GM12873 (cell line): ENCODE measurements around the gene MUC5AC.

Experiments used
- TF ChIP-seq, protein P1 (sequence below): IDR thresholded peaks from 2 replicates; pipeline ENCODE4 v1.5.1; 2012; ENCODE audit warnings: low read depth, mild to moderate bottlenecking, moderate library complexity, low read length, control low read depth; ENCODE audit not compliant: insufficient read depth; ENCODE audit errors: missing control alignments

Gene MUC5AC

DNA sequence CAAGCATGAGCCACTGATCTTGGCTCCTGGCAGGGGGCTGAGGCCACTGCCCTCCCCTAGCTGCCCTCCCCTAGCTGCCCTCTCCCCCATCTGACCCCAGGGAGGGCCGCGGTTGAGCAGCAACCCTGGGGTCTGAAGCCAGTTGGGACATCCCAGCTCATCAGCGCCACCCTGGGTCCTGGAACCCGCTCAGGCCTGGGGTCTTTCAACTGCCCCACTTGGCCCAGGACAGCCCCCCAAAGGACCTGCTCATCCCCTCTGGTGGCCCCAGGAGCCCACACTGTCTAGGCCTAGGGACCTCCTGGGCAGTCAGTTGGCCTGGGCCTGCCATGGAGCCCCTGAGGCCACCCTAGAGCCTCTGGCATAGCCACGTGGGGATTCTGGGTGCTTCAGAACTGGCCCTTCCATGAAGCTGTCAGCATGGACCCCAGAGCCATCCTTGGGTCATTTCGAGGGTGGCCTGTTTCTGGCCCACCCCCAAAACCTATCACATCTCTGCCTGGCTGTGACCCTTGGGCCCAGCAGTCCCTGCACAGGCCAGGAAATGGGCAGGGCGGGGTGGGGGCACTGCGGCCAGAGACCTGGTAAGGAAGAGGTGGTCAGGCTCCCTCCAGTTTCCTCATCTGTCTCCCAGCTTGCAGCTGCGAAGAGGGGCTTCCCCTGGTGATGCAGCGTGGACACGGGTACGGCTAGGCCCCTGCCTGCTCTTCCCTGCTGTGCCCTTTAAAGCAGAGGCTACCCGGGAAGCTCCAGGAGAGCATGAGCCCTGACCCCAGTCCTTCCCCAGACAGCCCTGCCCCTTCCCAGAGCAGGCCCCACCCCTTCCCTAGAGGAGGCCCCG lies 45.2 kb upstream of the MUC5AC start:
- TF ChIP-seq, protein P1, sequence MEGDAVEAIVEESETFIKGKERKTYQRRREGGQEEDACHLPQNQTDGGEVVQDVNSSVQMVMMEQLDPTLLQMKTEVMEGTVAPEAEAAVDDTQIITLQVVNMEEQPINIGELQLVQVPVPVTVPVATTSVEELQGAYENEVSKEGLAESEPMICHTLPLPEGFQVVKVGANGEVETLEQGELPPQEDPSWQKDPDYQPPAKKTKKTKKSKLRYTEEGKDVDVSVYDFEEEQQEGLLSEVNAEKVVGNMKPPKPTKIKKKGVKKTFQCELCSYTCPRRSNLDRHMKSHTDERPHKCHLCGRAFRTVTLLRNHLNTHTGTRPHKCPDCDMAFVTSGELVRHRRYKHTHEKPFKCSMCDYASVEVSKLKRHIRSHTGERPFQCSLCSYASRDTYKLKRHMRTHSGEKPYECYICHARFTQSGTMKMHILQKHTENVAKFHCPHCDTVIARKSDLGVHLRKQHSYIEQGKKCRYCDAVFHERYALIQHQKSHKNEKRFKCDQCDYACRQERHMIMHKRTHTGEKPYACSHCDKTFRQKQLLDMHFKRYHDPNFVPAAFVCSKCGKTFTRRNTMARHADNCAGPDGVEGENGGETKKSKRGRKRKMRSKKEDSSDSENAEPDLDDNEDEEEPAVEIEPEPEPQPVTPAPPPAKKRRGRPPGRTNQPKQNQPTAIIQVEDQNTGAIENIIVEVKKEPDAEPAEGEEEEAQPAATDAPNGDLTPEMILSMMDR: no peak

DNA sequence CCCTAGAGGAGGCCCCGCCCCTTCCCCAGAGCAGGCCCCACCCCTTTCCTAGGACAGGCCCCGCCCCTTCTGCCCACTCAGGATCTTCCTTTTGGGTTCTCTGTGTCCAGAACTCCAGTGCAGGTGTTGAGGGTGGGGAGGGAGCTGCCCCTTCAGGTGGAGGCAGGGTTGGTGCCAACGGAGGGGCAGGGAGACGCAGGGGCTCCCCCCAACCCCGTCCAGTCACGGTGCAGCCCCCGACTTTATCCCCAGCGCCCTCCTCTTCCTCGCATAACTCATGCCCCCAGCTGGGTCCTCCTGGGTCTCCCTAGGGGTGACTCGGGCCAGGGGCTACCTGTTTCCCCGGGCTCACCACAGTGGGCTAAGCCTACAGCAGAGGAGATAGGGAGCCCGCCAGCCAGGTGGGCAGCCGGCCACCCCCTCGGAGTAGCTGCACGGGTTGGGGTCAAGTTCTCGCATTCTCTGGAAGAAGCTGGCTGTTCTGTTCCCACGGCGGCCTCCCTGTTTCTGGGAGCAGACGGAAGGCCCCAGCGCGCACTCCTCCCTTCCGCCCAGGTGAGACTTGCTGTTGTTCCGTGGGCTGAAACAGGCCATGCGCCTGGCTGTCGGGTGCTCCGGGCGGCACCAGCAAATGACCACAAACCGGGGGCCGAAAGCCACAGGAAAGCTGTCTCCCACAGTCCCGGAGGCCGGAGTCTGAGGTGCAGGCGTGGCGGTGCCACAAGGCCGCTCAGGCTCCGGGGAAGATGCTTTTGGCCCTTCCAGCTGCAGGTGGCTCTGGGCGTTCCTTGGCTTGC lies 44.1 kb upstream of the MUC5AC start:
- TF ChIP-seq, protein P1: no peak

DNA sequence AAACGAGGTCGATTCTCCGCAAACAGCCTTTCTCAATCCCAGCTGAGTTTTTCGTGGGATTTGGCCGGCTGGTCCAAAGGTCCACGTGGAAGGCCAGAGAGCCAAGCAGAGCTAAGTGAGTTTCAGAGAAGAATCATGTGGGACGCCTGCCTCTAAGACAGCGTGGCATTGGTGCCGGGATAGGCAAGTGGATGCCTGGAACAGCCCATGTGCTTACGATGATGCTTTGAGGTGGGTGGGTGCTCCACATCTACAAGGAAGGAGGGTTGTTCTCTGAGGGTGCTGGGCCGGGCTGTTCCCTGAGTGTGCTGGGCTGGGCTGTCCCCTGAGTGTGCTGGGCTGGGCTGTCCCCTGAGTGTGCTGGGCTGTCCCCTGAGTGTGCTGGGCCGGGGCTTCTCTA lies 41.6 kb upstream of the MUC5AC start:
- TF ChIP-seq, protein P1: no peak

DNA sequence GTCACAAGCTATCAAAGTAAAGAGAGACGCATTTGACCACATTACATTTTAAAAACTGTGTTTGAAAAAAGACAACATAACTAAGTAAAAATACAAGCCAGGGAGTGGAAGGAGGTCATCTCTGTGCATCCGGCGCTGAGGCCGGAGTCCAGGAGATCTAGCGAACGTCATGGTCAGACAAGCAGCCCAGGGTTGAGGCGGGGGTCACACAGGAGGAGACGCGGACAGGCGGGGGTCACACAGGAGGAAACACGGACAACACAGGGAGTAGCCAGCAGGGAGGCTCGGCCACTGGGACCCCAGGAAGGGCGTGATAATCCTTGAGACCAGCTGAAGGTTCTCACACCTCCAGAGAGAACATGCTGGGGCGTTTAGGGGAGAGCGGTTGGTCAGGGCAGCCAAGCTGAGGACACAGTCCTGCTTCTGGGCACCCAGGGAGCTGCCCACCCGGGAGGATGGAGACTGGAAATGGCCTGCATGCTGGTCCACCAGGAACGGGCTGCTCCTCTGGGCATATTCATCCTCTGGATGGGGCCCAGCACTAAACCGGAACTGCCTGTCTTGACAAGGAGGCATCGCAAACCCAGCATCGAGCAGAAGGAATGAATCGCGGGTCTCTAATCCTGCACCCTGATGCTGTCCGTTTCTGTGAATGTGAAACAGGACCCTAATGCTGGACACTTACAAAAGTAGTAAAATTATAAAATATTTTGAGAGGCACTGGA lies 40.9 kb upstream of the MUC5AC start:
- TF ChIP-seq, protein P1: no peak

DNA sequence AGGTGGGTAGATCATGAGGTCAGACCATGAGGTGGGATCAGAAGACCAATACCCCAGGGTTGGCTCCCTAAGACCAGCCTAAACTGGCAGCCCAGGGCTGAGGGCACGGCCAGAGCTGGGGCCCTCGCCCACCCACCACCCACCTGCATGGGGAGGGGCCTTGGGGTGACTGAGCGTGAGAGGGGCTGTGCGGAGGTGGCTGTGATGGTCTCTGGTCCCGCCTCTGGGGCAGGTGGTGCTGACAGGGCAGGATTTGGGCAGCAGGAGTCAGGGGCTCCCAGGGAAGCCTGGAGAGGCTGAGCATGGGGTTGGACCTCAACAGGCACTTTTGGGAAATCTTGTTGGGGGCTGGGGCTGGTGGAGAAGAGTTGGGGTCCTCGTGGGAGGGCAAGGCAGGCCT lies 39.8 kb upstream of the MUC5AC start:
- TF ChIP-seq, protein P1: no peak

DNA sequence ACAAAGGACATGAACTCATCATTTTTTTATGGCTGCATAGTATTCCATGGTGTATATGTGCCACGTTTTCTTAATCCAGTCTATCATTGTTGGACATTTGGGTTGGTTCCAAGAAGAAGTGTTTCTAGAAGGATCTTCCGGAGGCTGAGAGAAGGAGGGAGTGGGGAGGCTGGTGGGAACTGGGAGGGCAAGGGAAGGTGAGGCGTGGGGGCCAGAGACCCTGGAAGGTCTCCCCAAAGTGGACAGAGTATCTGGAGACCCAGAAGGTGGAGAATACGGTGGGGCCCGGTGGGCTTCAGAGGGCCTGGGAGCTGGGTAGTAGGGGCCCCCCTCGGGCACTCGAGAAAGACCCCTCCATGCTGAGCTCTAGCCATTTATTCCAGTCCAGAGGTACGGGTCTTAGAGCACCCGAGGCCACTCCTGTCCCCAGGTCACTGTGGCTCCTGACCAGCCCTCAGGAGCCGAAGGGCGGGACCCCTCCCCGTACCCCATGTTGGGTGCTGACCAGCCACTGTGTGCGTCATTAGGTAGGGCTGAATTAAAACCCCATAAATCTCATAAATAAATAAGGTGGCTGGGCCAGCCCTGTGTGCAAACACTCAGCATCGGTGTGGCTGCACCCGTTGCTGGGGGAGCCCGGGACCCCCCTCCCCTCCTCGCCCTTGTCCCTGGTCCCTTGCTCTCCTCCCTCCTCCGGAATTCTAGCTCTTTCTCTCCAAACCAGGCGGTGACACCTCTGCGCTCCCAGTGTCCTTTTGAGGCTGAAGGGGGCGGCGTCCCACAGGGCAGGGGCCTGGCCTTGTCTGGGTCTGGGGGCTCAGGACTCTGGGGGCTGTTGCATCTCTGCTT lies 38.8 kb upstream of the MUC5AC start:
- TF ChIP-seq, protein P1: no peak
